ENCODE measurements around the gene LRP3. TPM values are rescaled to one million over a fixed set of nuclear protein-coding genes. Genes with fewer than 3 reads are reported as not detected.
A peak's percentile ranks its signal among the peaks of the same experiment; 100 is the strongest.

LRP3 gene
- total RNA-seq, 1 experiment from 2014 or later: 29.0 TPM

- ChIA-PET CTCF (interaction anchor here (1.0 to 1.7 kb wide), 7 partner anchors 9 to 192 kb away, joined by 3 to 6 read pairs (median 3); partner anchors contain the start of gene CEBPA), POLR2A (no interaction called here)
- TF ChIP-seq EZH2 (IDR thresholded peaks at IDR 0.05) (no peak), CTCF (IDR thresholded peaks at IDR 0.05 in 2 of 3, conservative IDR thresholded peaks at IDR 0.05 in 1 of 3; ENCODE audit: borderline replicate concordance in 1 of 3, insufficient read depth in 1 of 3, low read depth in 2 of 3, low read length in 2 of 3) (peak in 2 of 3 experiments; percentile 21 to 46; a peak in 3 of 6 replicates), CEBPB (IDR thresholded peaks at IDR 0.05; ENCODE audit: low read depth) (no peak)
Observed at GRCh38 chr19:33214596-33214995, 20.5 kb downstream of the LRP3 start.

GRCh38 chr19:33215438-33216197 lies 21.5 kb downstream of the LRP3 start:
- BruUV-seq (replicated peaks): no TSS peak
- ChIA-PET POLR2A (no interaction called here), CTCF (no interaction called here), RAD21 (ENCODE audit: low non-redundant PET in 1 of 2, low total read pairs in 2 of 2, uncharacterized antibody in 2 of 2, unreplicated experiment in 2 of 2) (no interaction called here)
- Histone ChIP-seq H3K9me2 (ENCODE audit: insufficient read depth) (no peaks in the 10 kb centered on the region), H3K36me3 (ENCODE audit: control insufficient read depth in 1 of 2, insufficient read depth in 2 of 2, low read length in 2 of 2) (no peaks in the 10 kb centered on the region), H4K20me1 (ENCODE audit: insufficient read depth) (no peaks in the 10 kb centered on the region), H3K79me2 (ENCODE audit: insufficient read depth, low read length) (no peaks in the 10 kb centered on the region), H3K9ac (ENCODE audit: low read length) (no peak overlapping the region), H3K4me3 (replicated peaks in 1 of 2; ENCODE audit: low read depth in 1 of 2, low read length in 2 of 2) (no peak overlapping the region), H3K4me2 (ENCODE audit: low read length) (no peak overlapping the region), H3K27ac (ENCODE audit: low read depth, low read length) (no peak overlapping the region), H3K9me3 (ENCODE audit: control insufficient read depth in 1 of 2, insufficient read depth in 1 of 2, low read depth in 1 of 2, low read length in 2 of 2) (no peaks in the 10 kb centered on the region), H3K27me3 (ENCODE audit: insufficient read depth, low read length) (no peaks in the 10 kb centered on the region), H2AFZ (ENCODE audit: low read depth, low read length, poor library complexity, severe bottlenecking) (no peak overlapping the region), H3K4me1 (ENCODE audit: control insufficient read depth in 1 of 2, insufficient read depth in 2 of 2, low read length in 2 of 2) (no peaks in the 10 kb centered on the region)
- ATAC-seq: no peak
- TF ChIP-seq EZH2phosphoT487 (IDR thresholded peaks at IDR 0.05; ENCODE audit: borderline replicate concordance) (no peak), SP1 (IDR thresholded peaks at IDR 0.05; ENCODE audit: low read depth) (no peak), POLR2AphosphoS5 (IDR thresholded peaks at IDR 0.05; ENCODE audit: low read depth, low read length) (no peak)
- no peak for DNase-seq (ENCODE audit: low read depth, low spot score)
- intact Hi-C loops (cut with micrococcal nuclease): no loop called here

More at GRCh38 chr19:33214596-33214995, 20.5 kb downstream of the LRP3 start:
- Histone ChIP-seq H3K27me3 (ENCODE audit: insufficient read depth, low read length) (no peaks in the 10 kb centered on the region), H3K9me2 (ENCODE audit: insufficient read depth) (no peaks in the 10 kb centered on the region), H3K79me2 (ENCODE audit: insufficient read depth, low read length) (no peaks in the 10 kb centered on the region), H3K4me3 (replicated peaks in 1 of 2; ENCODE audit: low read depth in 1 of 2, low read length in 2 of 2) (no peak overlapping the region), H3K4me2 (ENCODE audit: low read length) (no peak overlapping the region), H3K9me3 (ENCODE audit: control insufficient read depth in 1 of 2, insufficient read depth in 1 of 2, low read depth in 1 of 2, low read length in 2 of 2) (no peaks in the 10 kb centered on the region), H4K20me1 (ENCODE audit: insufficient read depth) (no peaks in the 10 kb centered on the region), H3K9ac (ENCODE audit: low read length) (no peak overlapping the region), H3K36me3 (ENCODE audit: control insufficient read depth in 1 of 2, insufficient read depth in 2 of 2, low read length in 2 of 2) (no peaks in the 10 kb centered on the region), H3K4me1 (ENCODE audit: control insufficient read depth in 1 of 2, insufficient read depth in 2 of 2, low read length in 2 of 2) (no peaks in the 10 kb centered on the region), H2AFZ (ENCODE audit: low read depth, low read length, poor library complexity, severe bottlenecking) (no peak overlapping the region), H3K27ac (ENCODE audit: low read depth, low read length) (no peak overlapping the region)
- peak; percentile 75 for ATAC-seq
- RAD21 ChIA-PET (ENCODE audit: low non-redundant PET in 1 of 2, low total read pairs in 2 of 2, uncharacterized antibody in 2 of 2, unreplicated experiment in 2 of 2): no interaction called here
- no TSS peak for BruUV-seq (replicated peaks)
- intact Hi-C loops (cut with micrococcal nuclease): no loop called here
- DNase-seq (ENCODE audit: low read depth, low spot score): no peak

Measured in HCT116 (cell line).